Ishikawa (cell line): ENCODE results near the gene HP.

Experiments used
- CEBPB ChIP-seq: IDR thresholded peaks from 2 replicates; pipeline ENCODE4 v1.6.1; 2012
- CREB1 ChIP-seq: IDR thresholded peaks from 2 replicates; pipeline ENCODE4 v1.6.1; 2012; ENCODE audit warnings: low read depth
- EP300 ChIP-seq: IDR thresholded peaks from 2 replicates; pipeline ENCODE4 v1.6.1; 2012; ENCODE audit warnings: borderline replicate concordance
- FOXM1 ChIP-seq: IDR thresholded peaks from 2 replicates; pipeline ENCODE4 v1.6.1; 2012; ENCODE audit warnings: low read depth, borderline replicate concordance
- MAX ChIP-seq: IDR thresholded peaks from 2 replicates; pipeline ENCODE4 v1.6.1; 2012
- NFIC ChIP-seq: IDR thresholded peaks from 2 replicates; pipeline ENCODE4 v1.6.1; 2012
- RAD21 ChIP-seq: IDR thresholded peaks from 2 replicates; pipeline ENCODE4 v1.6.1; 2012; ENCODE audit warnings: low read depth
- REST ChIP-seq: IDR thresholded peaks from 2 replicates; pipeline ENCODE4 v1.6.1; 2012; ENCODE audit warnings: low read depth, mild to moderate bottlenecking
- TAF1 ChIP-seq: IDR thresholded peaks from 2 replicates; pipeline ENCODE4 v1.6.1; 2012; ENCODE audit warnings: low read depth, mild to moderate bottlenecking
- TCF12 ChIP-seq: IDR thresholded peaks from 2 replicates; pipeline ENCODE4 v1.6.1; 2012; ENCODE audit warnings: low read depth
- TEAD4 ChIP-seq: IDR thresholded peaks from 2 replicates; pipeline ENCODE4 v1.6.1; 2012
- USF1 ChIP-seq: IDR thresholded peaks from 2 replicates; pipeline ENCODE4 v1.6.1; 2012
- YY1 ChIP-seq: IDR thresholded peaks from 2 replicates; pipeline ENCODE4 v1.6.1; 2012; ENCODE audit warnings: low read depth
- ZBTB7A ChIP-seq: IDR thresholded peaks from 2 replicates; pipeline ENCODE4 v1.6.1; 2012; ENCODE audit warnings: low read depth

HP gene

GRCh38 chr16:72060405-72060804, 6.1 kb downstream of the HP start:
- no peak for TF ChIP-seq MAX
- no peak for TF ChIP-seq TCF12
- no peak for TF ChIP-seq FOXM1
- no peak for TF ChIP-seq TEAD4
- TF ChIP-seq NFIC = no peak
- no peak for TF ChIP-seq YY1
- TF ChIP-seq CREB1 = no peak
- TF ChIP-seq TAF1 = no peak
- TF ChIP-seq REST = no peak
- TF ChIP-seq USF1 = no peak
- TF ChIP-seq EP300 = no peak
- no peak for TF ChIP-seq RAD21

- TF ChIP-seq MAX (no peak), CEBPB (no peak), REST (no peak), EP300 (no peak), USF1 (no peak)
These were observed 7.3 kb downstream of the HP start for GRCh38 chr16:72061564-72061963.

GRCh38 chr16:72064361-72064894, 10.1 kb downstream of the HP start:
- no peak for TF ChIP-seq TAF1
- TF ChIP-seq FOXM1 = no peak
- TF ChIP-seq CREB1 = no peak
- no peak for TF ChIP-seq TEAD4
- no peak for TF ChIP-seq RAD21
- TF ChIP-seq ZBTB7A = no peak
- no peak for TF ChIP-seq USF1
- no peak for TF ChIP-seq REST

- TF ChIP-seq TEAD4 = no peak
- TF ChIP-seq RAD21 = peak; percentile 65
These were observed 12.4 kb downstream of the HP start for GRCh38 chr16:72066747-72067146.

GRCh38 chr16:72068930-72069329, 14.6 kb downstream of the HP start:
- TF ChIP-seq FOXM1 (no peak), CREB1 (no peak), TCF12 (no peak), TAF1 (no peak), MAX (no peak), RAD21 (no peak), NFIC (no peak), REST (no peak), EP300 (no peak), CEBPB (no peak), YY1 (no peak), USF1 (no peak), TEAD4 (no peak), ZBTB7A (no peak)
